ENCODE measurements around the gene COG5.

DNA sequence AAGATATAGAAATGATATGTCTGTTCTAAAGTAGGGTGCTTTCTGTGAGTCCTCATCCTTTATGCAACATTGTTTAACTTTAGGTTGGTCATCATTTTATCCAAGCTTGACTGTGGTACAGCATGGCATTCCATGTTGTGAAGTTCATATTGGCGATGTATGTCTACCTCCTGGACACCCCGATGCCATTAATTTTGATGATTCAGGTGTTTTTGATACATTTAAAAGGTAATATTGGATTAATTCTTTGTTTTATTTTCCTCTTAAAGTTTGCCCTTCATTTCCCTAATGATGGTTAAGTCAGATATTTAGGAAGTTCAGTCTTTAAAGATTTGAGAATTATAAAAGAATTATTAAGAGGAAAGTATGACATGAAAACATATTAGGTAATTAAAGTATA lies 373.6 kb downstream of the COG5 start:
- TF ChIP-seq, protein P1, sequence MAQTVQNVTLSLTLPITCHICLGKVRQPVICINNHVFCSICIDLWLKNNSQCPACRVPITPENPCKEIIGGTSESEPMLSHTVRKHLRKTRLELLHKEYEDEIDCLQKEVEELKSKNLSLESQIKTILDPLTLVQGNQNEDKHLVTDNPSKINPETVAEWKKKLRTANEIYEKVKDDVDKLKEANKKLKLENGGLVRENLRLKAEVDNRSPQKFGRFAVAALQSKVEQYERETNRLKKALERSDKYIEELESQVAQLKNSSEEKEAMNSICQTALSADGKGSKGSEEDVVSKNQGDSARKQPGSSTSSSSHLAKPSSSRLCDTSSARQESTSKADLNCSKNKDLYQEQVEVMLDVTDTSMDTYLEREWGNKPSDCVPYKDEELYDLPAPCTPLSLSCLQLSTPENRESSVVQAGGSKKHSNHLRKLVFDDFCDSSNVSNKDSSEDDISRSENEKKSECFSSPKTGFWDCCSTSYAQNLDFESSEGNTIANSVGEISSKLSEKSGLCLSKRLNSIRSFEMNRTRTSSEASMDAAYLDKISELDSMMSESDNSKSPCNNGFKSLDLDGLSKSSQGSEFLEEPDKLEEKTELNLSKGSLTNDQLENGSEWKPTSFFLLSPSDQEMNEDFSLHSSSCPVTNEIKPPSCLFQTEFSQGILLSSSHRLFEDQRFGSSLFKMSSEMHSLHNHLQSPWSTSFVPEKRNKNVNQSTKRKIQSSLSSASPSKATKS (CRISPR knock-in tag; IDR thresholded peaks at IDR 0.05) = no peak
- TF ChIP-seq, protein P2, sequence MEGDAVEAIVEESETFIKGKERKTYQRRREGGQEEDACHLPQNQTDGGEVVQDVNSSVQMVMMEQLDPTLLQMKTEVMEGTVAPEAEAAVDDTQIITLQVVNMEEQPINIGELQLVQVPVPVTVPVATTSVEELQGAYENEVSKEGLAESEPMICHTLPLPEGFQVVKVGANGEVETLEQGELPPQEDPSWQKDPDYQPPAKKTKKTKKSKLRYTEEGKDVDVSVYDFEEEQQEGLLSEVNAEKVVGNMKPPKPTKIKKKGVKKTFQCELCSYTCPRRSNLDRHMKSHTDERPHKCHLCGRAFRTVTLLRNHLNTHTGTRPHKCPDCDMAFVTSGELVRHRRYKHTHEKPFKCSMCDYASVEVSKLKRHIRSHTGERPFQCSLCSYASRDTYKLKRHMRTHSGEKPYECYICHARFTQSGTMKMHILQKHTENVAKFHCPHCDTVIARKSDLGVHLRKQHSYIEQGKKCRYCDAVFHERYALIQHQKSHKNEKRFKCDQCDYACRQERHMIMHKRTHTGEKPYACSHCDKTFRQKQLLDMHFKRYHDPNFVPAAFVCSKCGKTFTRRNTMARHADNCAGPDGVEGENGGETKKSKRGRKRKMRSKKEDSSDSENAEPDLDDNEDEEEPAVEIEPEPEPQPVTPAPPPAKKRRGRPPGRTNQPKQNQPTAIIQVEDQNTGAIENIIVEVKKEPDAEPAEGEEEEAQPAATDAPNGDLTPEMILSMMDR (IDR thresholded peaks at IDR 0.05 in 2 of 3, conservative IDR thresholded peaks at IDR 0.05 in 1 of 3; ENCODE audit: insufficient read depth in 2 of 3, low read depth in 1 of 3, low read length in 3 of 3) = no peak
- TF ChIP-seq KLF1 (tag; IDR thresholded peaks at IDR 0.05) (no peak), SREBF1 (IDR thresholded peaks at IDR 0.05; ENCODE audit: borderline replicate concordance, low read depth, low read length) (no peak), POU5F1 (IDR thresholded peaks at IDR 0.05; ENCODE audit: borderline replicate concordance, low read depth, low read length, partially characterized antibody) (no peak), JUNB (CRISPR knock-in tag; conservative IDR thresholded peaks at IDR 0.05) (no peak), CBX5 (IDR thresholded peaks at IDR 0.05; ENCODE audit: borderline replicate concordance, low read depth) (no peak), SMAD4 (CRISPR knock-in tag; conservative IDR thresholded peaks at IDR 0.05) (no peak), CBX2 (IDR thresholded peaks at IDR 0.05; ENCODE audit: insufficient read depth, low read length, poor library complexity, severe bottlenecking) (no peak), ZNF274 (IDR thresholded peaks at IDR 0.05; ENCODE audit: borderline replicate concordance, low read depth, low read length) (no peak)
- TF ChIP-seq, protein P3, sequence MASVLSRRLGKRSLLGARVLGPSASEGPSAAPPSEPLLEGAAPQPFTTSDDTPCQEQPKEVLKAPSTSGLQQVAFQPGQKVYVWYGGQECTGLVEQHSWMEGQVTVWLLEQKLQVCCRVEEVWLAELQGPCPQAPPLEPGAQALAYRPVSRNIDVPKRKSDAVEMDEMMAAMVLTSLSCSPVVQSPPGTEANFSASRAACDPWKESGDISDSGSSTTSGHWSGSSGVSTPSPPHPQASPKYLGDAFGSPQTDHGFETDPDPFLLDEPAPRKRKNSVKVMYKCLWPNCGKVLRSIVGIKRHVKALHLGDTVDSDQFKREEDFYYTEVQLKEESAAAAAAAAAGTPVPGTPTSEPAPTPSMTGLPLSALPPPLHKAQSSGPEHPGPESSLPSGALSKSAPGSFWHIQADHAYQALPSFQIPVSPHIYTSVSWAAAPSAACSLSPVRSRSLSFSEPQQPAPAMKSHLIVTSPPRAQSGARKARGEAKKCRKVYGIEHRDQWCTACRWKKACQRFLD (CRISPR knock-in tag; IDR thresholded peaks at IDR 0.05) = no peak
- TF ChIP-seq, protein P4, sequence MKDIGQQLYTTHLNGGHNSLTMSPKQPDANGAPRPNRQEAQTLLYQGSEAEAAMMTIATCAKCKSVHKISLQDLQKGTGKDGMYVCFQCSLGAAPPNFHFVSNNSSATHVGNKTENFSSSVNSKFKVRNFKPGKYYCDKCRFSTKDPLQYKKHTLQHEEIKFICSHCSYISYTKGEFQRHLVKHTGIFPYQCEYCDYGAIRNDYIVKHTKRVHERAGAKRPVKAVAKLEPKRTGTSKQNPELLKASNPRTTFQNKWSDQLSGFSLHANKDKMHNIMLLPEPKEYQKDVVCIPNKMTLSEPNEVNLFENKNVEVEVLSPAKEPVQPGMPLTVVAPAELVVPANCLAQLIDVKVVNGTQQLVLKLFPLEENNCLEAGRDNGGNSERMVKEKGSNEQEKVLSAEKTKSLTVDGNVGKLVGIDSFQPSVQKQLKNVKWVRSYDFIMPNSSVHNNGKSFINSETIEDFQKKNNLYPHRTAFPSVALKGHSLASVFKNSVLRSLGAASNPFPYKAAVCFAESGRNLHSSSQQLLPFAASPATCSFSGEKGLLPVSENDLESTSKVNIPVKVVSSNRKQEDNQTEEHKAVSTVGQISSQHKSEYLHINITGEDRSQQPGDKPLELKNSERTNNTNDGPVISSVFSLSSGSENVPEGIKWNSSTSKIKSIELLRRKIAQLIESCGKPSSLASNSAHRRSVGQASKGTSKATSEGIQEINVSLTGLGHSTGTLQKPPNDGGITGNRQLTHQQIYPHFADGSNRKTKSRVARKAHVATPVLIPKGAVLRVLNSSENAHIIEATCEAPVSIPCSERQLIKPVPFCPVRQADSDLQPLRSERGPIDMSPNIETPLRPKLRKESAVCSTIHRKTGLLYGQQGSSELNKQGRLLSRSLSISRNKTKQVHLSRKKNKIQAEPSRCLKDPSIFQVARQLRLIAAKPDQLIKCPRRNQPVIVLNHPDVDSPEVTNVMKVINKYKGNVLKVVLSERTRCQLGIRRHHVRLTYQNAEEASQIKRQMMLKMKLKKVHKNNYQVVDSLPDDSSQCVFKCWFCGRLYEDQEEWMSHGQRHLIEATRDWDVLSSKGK (CRISPR knock-in tag; IDR thresholded peaks at IDR 0.05) = no peak
